Measurements from ENCODE around the gene POLR3H.
"Not testable (repeated sequence)": the region's sequence is repeated elsewhere in the genome, so short reads cannot be mapped to it uniquely, and the experiment has no call there.

Gene POLR3H

DNA sequence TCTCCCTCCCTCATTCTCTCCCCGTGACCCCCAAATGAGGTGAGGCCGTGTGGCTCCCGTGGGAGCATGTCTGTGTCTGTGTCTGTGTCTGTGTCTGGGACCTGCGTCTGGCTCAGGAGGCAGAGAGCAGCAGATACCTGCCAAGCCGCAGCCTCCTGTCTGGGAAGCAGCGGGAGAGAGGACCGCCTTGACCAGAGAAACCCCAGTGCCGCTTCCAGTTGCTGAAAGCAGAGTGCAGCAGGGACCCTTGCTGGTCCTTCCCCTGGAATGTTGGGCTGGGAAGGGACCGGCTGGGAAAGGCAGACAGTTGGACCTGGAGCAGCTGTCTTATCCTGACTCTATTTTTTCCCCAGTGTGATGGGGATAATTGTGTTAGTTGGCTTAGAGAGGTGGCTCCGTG, 17.1 kb upstream of the POLR3H start:
- Mint-ChIP-seq H3K27me3 (peaks cover 33% of the 10 kb centered on the region), H3K4me3 (no peak overlapping the region), H3K9me3 (no peaks in the 10 kb centered on the region), H3K4me1 (no peaks in the 10 kb centered on the region), H3K27ac (ENCODE audit: low read depth) (no peak overlapping the region), H3K36me3 (ENCODE audit: insufficient read depth) (no peaks in the 10 kb centered on the region)
- DNase-seq (ENCODE audit: low spot score in 2 of 2) = no peak
- ATAC-seq (replicated peaks; ENCODE audit: extremely low read depth, poor library complexity, severe bottlenecking) = no peak

DNA sequence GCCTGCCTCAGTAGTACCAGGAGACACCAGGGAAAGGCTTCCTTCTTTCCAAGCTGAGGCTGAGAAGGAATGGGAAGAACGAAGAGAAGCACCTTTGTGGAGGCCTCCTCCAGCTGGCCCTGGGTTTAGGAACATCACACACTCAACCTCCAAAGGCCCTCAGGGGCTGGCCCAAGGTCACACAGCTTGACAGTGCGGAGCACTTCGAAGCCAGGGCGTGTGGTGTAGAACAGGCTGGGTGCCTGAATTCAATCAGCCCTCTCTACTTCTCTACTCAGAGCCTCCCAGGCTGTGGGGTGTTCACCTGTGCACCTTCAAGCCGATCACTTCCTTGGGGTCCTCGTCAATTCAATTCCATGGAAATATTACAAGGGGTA, 15.8 kb upstream of the POLR3H start:
- no peak for DNase-seq (ENCODE audit: low spot score in 2 of 2)
- peaks cover 39% of the 10 kb centered on the region for H3K27me3 Mint-ChIP-seq
- peaks cover 1% of the 10 kb centered on the region for H3K36me3 Mint-ChIP-seq (ENCODE audit: insufficient read depth)
- no peak overlapping the region for H3K27ac Mint-ChIP-seq (ENCODE audit: low read depth)
- H3K4me3 Mint-ChIP-seq = no peak overlapping the region
- ATAC-seq (replicated peaks; ENCODE audit: extremely low read depth, poor library complexity, severe bottlenecking) = no peak
- H3K9me3 Mint-ChIP-seq = no peaks in the 10 kb centered on the region
- no peaks in the 10 kb centered on the region for H3K4me1 Mint-ChIP-seq

DNA sequence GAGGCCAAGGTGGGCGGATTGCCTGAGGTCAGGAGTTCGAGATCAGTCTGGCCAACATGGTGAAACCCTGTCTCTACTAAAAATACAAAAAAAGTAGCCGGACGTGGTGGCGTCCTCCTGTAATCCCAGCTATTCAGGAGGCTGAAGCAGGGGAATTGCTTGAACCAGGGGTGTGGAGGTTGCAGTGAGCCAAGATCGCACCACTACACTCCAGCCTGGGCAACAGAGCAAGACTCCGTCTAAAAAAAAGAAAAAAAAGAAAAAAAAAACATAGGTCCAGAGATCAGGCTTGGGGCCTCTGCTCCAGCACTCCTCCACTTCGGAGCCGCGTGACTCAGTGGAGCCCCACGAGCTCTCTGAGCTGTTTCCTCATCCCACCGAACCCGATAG, 14.0 kb upstream of the POLR3H start:
- H3K4me3 Mint-ChIP-seq; H3K9me3 Mint-ChIP-seq; H3K27ac Mint-ChIP-seq (ENCODE audit: low read depth); H3K36me3 Mint-ChIP-seq (ENCODE audit: insufficient read depth); DNase-seq (ENCODE audit: low spot score in 2 of 2); ATAC-seq (replicated peaks; ENCODE audit: extremely low read depth, poor library complexity, severe bottlenecking); H3K4me1 Mint-ChIP-seq: not testable (repeated sequence)
- peaks cover 46% of the 10 kb centered on the region for H3K27me3 Mint-ChIP-seq

DNA sequence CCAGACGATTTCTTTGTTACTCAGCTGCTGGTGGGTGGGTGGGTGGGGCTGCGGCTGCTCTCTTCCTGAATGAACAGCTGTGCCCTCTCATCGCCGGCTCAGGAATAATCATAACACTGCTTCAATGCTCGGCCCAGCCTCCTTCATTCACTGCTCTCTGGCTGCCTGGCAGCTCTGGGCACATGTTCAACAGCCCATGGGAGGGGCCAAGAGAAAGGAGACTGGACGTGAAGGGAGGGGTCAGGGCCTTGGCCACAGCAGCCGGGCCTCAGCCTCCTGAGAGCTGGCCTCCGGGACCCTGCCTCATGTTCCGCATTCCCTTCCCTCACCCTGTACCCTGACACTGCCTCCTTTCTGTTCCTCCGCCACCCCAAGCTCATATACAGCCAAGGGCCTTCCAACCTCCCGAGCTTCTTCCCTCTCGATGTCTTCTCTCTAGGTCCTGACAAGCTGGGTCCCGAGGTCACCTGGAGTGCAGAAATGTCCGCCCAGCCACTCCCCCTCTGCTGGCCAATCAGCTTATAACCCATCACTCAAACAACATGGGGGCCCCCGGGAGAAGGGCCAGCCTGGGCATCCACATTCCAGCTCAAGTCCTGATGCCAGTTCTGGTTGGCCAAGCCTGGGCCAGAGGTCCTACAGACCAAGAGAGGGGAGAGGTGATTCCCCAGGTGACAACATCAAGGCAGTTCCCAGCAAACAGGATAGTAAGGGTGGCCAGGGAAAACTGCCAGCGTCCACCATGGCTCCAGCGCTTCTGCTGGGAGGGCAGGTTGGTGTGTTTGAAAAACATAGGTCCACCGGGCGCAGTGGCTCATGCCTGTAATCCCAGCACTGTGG, 13.4 kb upstream of the POLR3H start:
- Mint-ChIP-seq H3K36me3 (ENCODE audit: insufficient read depth) (peaks cover 1% of the 10 kb centered on the region), H3K4me3 (no peak overlapping the region), H3K4me1 (no peaks in the 10 kb centered on the region), H3K9me3 (no peaks in the 10 kb centered on the region), H3K27me3 (peaks cover 50% of the 10 kb centered on the region), H3K27ac (ENCODE audit: low read depth) (no peak overlapping the region)
- no peak for DNase-seq (ENCODE audit: low spot score in 2 of 2)
- ATAC-seq (replicated peaks; ENCODE audit: extremely low read depth, poor library complexity, severe bottlenecking) = no peak

DNA sequence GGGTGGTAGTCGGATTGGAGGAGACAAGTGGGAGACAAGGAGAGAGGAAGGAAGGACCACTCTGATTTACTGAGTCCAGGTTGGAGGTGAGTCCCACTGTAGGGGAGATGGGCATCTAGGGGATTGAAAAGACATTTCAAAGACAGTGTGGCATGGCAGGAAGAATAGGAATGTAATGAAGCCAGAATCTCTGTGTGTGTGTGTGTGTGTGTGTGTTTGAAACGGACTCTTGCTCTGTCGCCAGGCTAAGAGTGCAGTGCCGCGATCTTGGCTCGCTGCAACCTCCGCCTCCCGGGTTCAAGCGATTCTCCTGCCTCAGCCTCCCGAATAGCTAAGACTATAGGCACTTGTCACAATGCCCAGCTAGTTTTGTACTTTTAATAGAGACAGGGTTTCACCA, 12.3 kb upstream of the POLR3H start:
- Mint-ChIP-seq H3K27ac (ENCODE audit: low read depth) (no peak overlapping the region), H3K9me3 (no peaks in the 10 kb centered on the region), H3K4me3 (no peak overlapping the region), H3K27me3 (peaks cover 50% of the 10 kb centered on the region), H3K4me1 (no peaks in the 10 kb centered on the region), H3K36me3 (ENCODE audit: insufficient read depth) (peaks cover 1% of the 10 kb centered on the region)
- no peak for ATAC-seq (replicated peaks; ENCODE audit: extremely low read depth, poor library complexity, severe bottlenecking)
- no peak for DNase-seq (ENCODE audit: low spot score in 2 of 2)

DNA sequence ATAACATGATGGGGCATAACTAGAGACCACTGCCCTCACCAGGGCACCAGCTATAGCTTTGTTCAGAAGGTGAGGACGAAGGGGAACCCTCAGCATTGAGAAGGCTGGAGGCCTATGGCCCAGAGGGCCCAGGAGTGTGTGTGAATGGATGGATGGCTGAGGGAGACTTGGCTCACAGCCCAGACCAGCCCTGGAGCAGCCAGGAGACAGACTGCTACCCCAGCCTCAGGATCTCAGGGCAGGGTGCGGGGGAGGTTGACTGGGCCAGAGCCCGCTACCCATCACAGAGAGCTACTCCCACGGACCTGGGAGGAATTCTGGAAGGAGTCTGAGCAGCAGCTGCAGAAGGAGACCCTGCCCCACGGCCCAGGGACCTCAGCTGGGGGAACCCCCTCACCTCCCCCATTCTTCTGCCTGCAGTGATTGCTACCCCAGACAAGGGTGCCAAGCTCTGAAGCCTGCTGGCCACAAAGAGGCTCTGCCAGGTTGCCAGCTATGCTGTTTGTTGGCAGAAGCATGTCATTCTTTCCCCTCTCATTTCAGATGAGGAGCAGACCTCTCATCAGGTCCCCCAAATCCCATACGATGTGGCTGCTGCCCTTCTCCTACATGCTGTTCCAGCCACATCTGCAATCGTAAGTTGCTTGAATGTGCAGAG, 11.2 kb upstream of the POLR3H start:
- Mint-ChIP-seq H3K27ac (ENCODE audit: low read depth) (no peak overlapping the region), H3K27me3 (peaks cover 40% of the 10 kb centered on the region), H3K36me3 (ENCODE audit: insufficient read depth) (peaks cover 1% of the 10 kb centered on the region), H3K4me1 (no peaks in the 10 kb centered on the region), H3K9me3 (no peaks in the 10 kb centered on the region), H3K4me3 (no peak overlapping the region)
- DNase-seq (ENCODE audit: low spot score in 2 of 2) (no peak), ATAC-seq (replicated peaks; ENCODE audit: extremely low read depth, poor library complexity, severe bottlenecking) (no peak)

DNA sequence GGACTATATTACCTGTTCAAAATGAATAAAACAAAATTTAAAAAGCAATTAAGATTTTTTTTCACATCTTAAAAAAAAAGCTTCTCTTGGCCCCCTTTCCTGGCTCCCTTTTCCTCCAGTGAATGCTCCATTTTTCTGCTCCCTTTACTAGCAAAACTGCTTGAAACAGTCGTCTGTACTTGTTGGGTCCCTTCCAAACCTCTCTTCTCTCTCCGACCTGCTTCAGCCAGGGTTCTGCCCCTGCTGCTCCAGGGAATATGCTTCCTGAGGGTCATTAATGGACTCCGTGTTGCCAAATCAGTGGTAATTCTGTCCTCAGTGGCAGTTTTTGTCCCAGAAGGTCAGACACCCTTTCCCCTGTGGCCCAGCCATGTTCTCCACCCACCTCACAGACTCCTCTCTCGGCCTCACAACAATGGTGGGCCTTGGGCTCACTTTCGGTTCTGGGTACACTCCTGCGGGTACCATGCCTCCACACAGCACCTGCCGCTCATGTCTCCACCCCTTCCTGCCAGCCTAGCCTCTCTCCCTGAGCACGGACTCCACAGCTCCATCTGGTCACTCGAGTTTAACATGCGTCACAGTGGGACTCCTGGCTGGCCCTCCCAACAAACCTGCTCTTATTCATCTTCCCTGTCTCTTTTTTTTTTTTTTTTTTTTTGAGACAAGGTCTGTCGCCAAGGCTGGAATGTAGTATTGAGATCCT, 7.8 kb upstream of the POLR3H start:
- Mint-ChIP-seq H3K4me1 (no peaks in the 10 kb centered on the region), H3K36me3 (ENCODE audit: insufficient read depth) (peaks cover 6% of the 10 kb centered on the region), H3K4me3 (no peak overlapping the region), H3K27ac (ENCODE audit: low read depth) (no peak overlapping the region), H3K27me3 (peaks cover 23% of the 10 kb centered on the region), H3K9me3 (no peaks in the 10 kb centered on the region)
- no peak for DNase-seq (ENCODE audit: low spot score in 2 of 2)
- ATAC-seq (replicated peaks; ENCODE audit: extremely low read depth, poor library complexity, severe bottlenecking) = no peak

DNA sequence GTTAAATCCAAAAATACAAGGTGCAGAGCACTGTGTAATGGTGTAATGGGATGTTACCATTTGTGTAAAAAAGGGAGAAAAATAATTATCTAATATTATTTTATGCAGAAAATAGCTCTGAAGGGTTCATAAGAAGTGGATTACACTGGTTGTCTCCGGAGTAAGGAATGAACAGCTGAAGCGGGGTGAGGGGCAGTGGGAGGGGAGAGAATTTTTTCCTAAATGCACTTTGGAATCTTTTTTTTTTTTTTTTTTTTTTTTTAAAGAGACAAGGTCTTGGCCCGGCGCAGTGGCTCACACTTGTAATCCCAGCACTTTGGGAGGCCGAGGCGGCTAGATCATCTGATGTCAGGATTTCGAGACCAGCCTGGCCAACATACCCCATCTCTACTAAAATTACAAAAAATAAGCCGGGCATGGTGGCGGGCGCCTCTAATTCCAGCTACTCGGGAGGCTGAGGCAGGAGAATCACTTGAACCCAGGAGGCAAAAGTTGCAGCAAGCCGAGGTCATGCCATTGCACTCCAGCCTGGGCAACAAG, 6.8 kb upstream of the POLR3H start:
- DNase-seq (ENCODE audit: low spot score in 2 of 2) = no peak
- Mint-ChIP-seq H3K27ac (ENCODE audit: low read depth) (no peak overlapping the region), H3K4me1 (no peaks in the 10 kb centered on the region), H3K9me3 (no peaks in the 10 kb centered on the region), H3K27me3 (peaks cover 14% of the 10 kb centered on the region), H3K36me3 (ENCODE audit: insufficient read depth) (peaks cover 6% of the 10 kb centered on the region), H3K4me3 (no peak overlapping the region)
- ATAC-seq (replicated peaks; ENCODE audit: extremely low read depth, poor library complexity, severe bottlenecking) = no peak

DNA sequence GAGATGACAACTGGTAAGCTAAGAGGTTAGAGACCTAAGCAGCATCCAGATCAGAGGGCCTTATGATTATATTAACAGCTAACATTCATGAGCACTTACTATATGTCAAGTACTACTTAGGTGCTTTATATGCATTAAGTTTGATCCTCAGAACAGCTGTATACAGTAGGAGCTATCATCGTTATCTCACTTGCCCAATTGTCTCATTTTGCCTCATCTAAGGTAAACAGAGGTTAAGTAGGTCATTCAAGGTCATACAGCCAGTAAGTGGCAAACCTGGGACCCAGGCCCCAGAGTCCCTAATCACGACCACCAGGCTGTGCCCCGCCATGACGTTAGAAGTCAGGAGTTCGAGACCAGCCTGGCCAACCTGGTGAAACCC, 4.6 kb upstream of the POLR3H start:
- ATAC-seq (replicated peaks; ENCODE audit: extremely low read depth, poor library complexity, severe bottlenecking) (no peak), DNase-seq (ENCODE audit: low spot score in 2 of 2) (no peak)
- no peak overlapping the region for H3K4me3 Mint-ChIP-seq
- H3K4me1 Mint-ChIP-seq = peaks cover 15% of the 10 kb centered on the region
- H3K27me3 Mint-ChIP-seq = peaks cover 10% of the 10 kb centered on the region
- no peak overlapping the region for H3K27ac Mint-ChIP-seq (ENCODE audit: low read depth)
- peaks cover 13% of the 10 kb centered on the region for H3K36me3 Mint-ChIP-seq (ENCODE audit: insufficient read depth)
- H3K9me3 Mint-ChIP-seq = no peaks in the 10 kb centered on the region

DNA sequence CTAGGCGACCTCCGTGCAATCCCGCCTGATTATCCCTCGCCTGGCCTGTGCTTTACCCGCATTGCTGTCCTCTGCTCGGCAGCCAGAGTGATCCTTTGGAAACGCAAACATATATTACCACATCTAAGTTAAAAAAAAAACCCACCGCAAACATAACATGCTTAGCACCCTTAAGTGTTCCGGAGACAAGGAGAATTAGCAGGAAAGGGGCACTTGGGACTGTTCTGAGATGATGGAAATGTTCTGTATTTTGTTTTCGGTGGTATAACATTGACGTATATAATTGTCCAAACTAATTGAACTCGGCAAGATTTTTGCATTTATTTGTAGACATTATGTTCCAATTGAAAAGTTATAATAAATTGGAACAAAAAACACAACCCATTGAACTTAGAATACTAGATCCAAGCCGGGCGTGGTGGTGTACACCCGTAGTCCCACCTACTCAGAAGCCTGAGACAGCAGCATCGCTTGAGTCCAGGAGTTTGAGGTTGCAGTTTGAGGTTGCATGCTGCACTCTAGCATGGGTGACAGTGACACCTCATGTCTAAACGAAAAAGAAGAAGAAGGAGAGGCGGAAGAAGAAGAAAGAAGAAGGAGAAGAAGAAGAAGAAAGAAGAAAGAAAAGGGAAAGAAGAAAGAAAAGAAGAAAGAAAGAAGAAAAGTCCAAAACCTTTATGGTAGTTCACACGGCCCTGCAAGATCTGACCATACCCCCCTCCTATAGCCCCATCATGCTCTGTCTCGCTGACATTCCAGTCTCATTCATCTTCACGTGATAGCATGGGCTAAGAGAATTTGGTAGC, 604 bp upstream of the POLR3H start:
- peak; percentile 23 for ATAC-seq (replicated peaks; ENCODE audit: extremely low read depth, poor library complexity, severe bottlenecking)
- Mint-ChIP-seq H3K36me3 (ENCODE audit: insufficient read depth) (peaks cover 17% of the 10 kb centered on the region), H3K27me3 (no peaks in the 10 kb centered on the region)

DNA sequence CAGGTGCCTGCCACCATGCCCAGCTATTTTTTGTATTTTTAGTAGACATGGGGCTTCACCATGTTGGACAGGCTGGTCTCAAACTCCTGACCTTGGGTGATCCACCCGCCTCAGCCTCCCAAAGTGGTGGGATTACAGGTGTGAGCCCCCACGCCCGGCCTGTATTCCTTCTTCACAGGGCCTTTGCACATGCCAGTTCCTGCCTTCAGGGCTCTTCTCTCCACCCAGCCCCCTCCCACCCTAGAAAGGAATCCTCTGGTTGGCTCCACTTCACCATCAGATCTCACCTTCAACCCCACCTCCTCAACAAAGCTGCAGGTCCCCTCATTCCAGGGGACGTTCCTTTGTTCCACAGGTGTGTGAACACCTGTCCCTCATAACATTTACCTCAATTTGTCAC, 2.0 kb downstream of the POLR3H start:
- no peaks in the 10 kb centered on the region for H3K9me3 Mint-ChIP-seq
- peaks cover 37% of the 10 kb centered on the region for H3K4me1 Mint-ChIP-seq
- no peak for ATAC-seq (replicated peaks; ENCODE audit: extremely low read depth, poor library complexity, severe bottlenecking)

More for the DNA sequence above, 604 bp upstream of the POLR3H start:
- H3K4me3 Mint-ChIP-seq = peak overlapping the region; percentile 92
- no peaks in the 10 kb centered on the region for H3K9me3 Mint-ChIP-seq
- peak overlapping the region; percentile 90 for H3K27ac Mint-ChIP-seq (ENCODE audit: low read depth)
- H3K4me1 Mint-ChIP-seq = peaks cover 37% of the 10 kb centered on the region
- DNase-seq (ENCODE audit: low spot score in 2 of 2) = no peak

DNA sequence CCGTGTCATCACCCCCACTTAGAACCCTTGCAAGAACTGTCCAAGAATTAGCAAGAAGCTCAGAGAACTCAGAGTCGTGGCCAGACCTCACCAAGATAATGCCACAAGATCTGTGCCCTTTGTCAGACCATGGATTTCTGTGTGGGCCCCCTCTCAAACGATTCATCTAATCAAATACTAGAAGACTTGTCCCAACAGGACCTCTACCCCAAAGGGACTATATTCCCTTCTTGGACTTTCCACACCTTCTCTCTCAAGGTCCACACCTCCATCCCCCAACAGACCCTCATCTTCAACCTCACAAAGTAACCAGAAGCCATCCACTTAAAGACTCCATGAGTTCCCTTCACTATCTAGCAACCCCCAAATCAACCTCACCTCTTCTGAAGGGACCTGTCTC, 2.8 kb downstream of the POLR3H start:
- DNase-seq (ENCODE audit: low spot score in 2 of 2) (no peak), ATAC-seq (replicated peaks; ENCODE audit: extremely low read depth, poor library complexity, severe bottlenecking) (no peak)
- Mint-ChIP-seq H3K4me1 (peaks cover 37% of the 10 kb centered on the region), H3K9me3 (no peaks in the 10 kb centered on the region), H3K27ac (ENCODE audit: low read depth) (peak overlapping the region; percentile 5), H3K4me3 (no peak overlapping the region), H3K27me3 (no peaks in the 10 kb centered on the region), H3K36me3 (ENCODE audit: insufficient read depth) (peaks cover 20% of the 10 kb centered on the region)

More for the DNA sequence above, 2.0 kb downstream of the POLR3H start:
- no peaks in the 10 kb centered on the region for H3K27me3 Mint-ChIP-seq
- no peak for DNase-seq (ENCODE audit: low spot score in 2 of 2)
- peak overlapping the region; percentile 92 for H3K4me3 Mint-ChIP-seq
- no peak overlapping the region for H3K27ac Mint-ChIP-seq (ENCODE audit: low read depth)
- peaks cover 17% of the 10 kb centered on the region for H3K36me3 Mint-ChIP-seq (ENCODE audit: insufficient read depth)

Data from central memory CD8-positive, alpha-beta T cell (primary cell).